Mesenchymal stem cell (in vitro differentiated cells and primary cell): ENCODE results near the gene GMPR.
"Not testable (repeated sequence)": the region's sequence is repeated elsewhere in the genome, so short reads cannot be mapped to it uniquely, and the experiment has no call there.

Source experiments
- DNase-seq: peaks from one replicate; pipeline ENCODE4 v3.0.0-alpha.2; 2013
- H2AFZ ChIP-seq: one replicate; pipeline ENCODE4 v1.6.1; 2013; ENCODE audit warnings: low read depth, mild to moderate bottlenecking, control low read depth, inconsistent platforms, low read length, moderate library complexity
- H2AK5ac ChIP-seq: 2 replicates; pipeline ENCODE4 v1.6.1; 2013; ENCODE audit warnings: low read length, moderate library complexity, mild to moderate bottlenecking, inconsistent platforms; ENCODE audit not compliant: severe bottlenecking
- H2BK120ac ChIP-seq: one replicate; pipeline ENCODE4 v1.6.1; 2013; ENCODE audit warnings: low read depth, mild to moderate bottlenecking, inconsistent platforms, low read length, moderate library complexity
- H2BK12ac ChIP-seq, 2 experiments: one replicate each; pipeline ENCODE4 v1.6.1; 2013; ENCODE audit warnings: inconsistent platforms in 2 of 2, low read length in 2 of 2, mild to moderate bottlenecking in 2 of 2, moderate library complexity in 2 of 2, control low read depth in 1 of 2
- H2BK15ac ChIP-seq: one replicate; pipeline ENCODE4 v1.6.1; 2013; ENCODE audit warnings: mild to moderate bottlenecking, low read depth, inconsistent platforms; ENCODE audit not compliant: poor library complexity, severe bottlenecking
- H2BK5ac ChIP-seq: 2 replicates; pipeline ENCODE4 v1.6.1; 2013; ENCODE audit warnings: low read depth, mild to moderate bottlenecking, low read length, control low read depth, inconsistent platforms; ENCODE audit not compliant: poor library complexity, severe bottlenecking
- H3K14ac ChIP-seq, 2 experiments: one replicate each; pipeline ENCODE4 v1.6.1; 2013; ENCODE audit warnings: inconsistent platforms in 2 of 2, low read length in 2 of 2, control low read depth in 1 of 2, mild to moderate bottlenecking in 1 of 2, moderate library complexity in 1 of 2
- H3K18ac ChIP-seq, 2 experiments: one replicate each; pipeline ENCODE4 v1.6.1; 2013; ENCODE audit warnings: inconsistent platforms in 2 of 2, low read length in 2 of 2, control low read depth in 1 of 2, low read depth in 1 of 2, mild to moderate bottlenecking in 1 of 2
- H3K23ac ChIP-seq, 2 experiments: one replicate each; pipeline ENCODE4 v1.6.1; 2013; ENCODE audit warnings: inconsistent platforms in 2 of 2, low read length in 2 of 2, mild to moderate bottlenecking in 2 of 2, moderate library complexity in 2 of 2, control low read depth in 1 of 2
- H3K27ac ChIP-seq: 2 replicates; pipeline ENCODE4 v1.5.1; 2013; ENCODE audit warnings: mild to moderate bottlenecking, moderate library complexity, low read length, control low read depth, inconsistent platforms; ENCODE audit not compliant: poor library complexity, severe bottlenecking
- H3K27me3 ChIP-seq, 2 experiments: 2 replicates each; pipeline versions ENCODE4 v1.6.1 to v1.7.0; 2013; ENCODE audit warnings: low read length in 2 of 2, mild to moderate bottlenecking in 2 of 2, moderate library complexity in 2 of 2, control low read depth in 1 of 2, inconsistent platforms in 1 of 2; ENCODE audit not compliant: control insufficient read depth in 1 of 2, insufficient read depth in 1 of 2
- H3K36me3 ChIP-seq, 2 experiments: 2 replicates each; pipeline versions ENCODE4 v1.6.1 to v1.7.0; 2013; ENCODE audit warnings: low read length in 2 of 2, control low read depth in 1 of 2, inconsistent platforms in 1 of 2, low read depth in 1 of 2, mild to moderate bottlenecking in 1 of 2; ENCODE audit not compliant: insufficient read depth in 2 of 2, control insufficient read depth in 1 of 2
- H3K4ac ChIP-seq, 2 experiments: one replicate each; pipeline ENCODE4 v1.6.1; 2013; ENCODE audit warnings: inconsistent platforms in 2 of 2, low read length in 2 of 2, mild to moderate bottlenecking in 2 of 2, moderate library complexity in 2 of 2, control low read depth in 1 of 2, low read depth in 1 of 2
- H3K4me1 ChIP-seq: 2 replicates; pipeline ENCODE4 v1.6.1; 2013; ENCODE audit warnings: low read depth, low read length, control low read depth; ENCODE audit not compliant: control insufficient read depth, insufficient read depth
- H3K4me2 ChIP-seq: 2 replicates; pipeline ENCODE4 v1.6.1; 2013; ENCODE audit warnings: low read length, mild to moderate bottlenecking, inconsistent platforms; ENCODE audit not compliant: poor library complexity, severe bottlenecking
- H3K4me3 ChIP-seq, 2 experiments: 2 replicates each; pipeline versions ENCODE4 v1.5.1 to v1.7.0; 2013; ENCODE audit warnings: low read length in 2 of 2, mild to moderate bottlenecking in 2 of 2, control low read depth in 1 of 2, low read depth in 1 of 2; ENCODE audit not compliant: insufficient read depth in 1 of 2
- H3K79me1 ChIP-seq: replicated peaks from 2 replicates; pipeline ENCODE4 v1.6.1; 2013; ENCODE audit warnings: mild to moderate bottlenecking, control low read depth, low read length, inconsistent platforms; ENCODE audit not compliant: poor library complexity, severe bottlenecking
- H3K9ac ChIP-seq: 2 replicates; pipeline ENCODE4 v1.7.0; 2013; ENCODE audit warnings: mild to moderate bottlenecking, low read length, moderate library complexity
- H3K9me3 ChIP-seq: 2 replicates; pipeline ENCODE4 v1.7.0; 2013; ENCODE audit warnings: mild to moderate bottlenecking, low read length; ENCODE audit not compliant: control insufficient read depth
- H4K8ac ChIP-seq: one replicate; pipeline ENCODE4 v1.6.1; 2013; ENCODE audit warnings: inconsistent platforms, mild to moderate bottlenecking, low read length, moderate library complexity
- H4K91ac ChIP-seq: one replicate; pipeline ENCODE4 v1.6.1; 2013; ENCODE audit warnings: mild to moderate bottlenecking, low read length, inconsistent platforms
- WGBS: methylation state at CpG from one replicate; pipeline ENCODE4 v1.1.7; 2013; ENCODE audit warnings: mixed read lengths; 5-methylcytosine and 5-hydroxymethylcytosine counted together

Gene GMPR

GRCh38 chr6:16258709-16259075, 20.3 kb downstream of the GMPR start:
- no peak overlapping the region for H3K4ac ChIP-seq
- H3K23ac ChIP-seq: no peak overlapping the region
- DNase-seq: no peak
- no peak overlapping the region for H3K4me2 ChIP-seq
- H2BK5ac ChIP-seq: no peak overlapping the region
- H2BK15ac ChIP-seq: no peak overlapping the region
- no peaks in the 10 kb centered on the region for H3K79me1 ChIP-seq
- H3K4me1 ChIP-seq: no peaks in the 10 kb centered on the region
- no peak overlapping the region for H2AK5ac ChIP-seq
- H3K27ac ChIP-seq: no peak overlapping the region
- no peak overlapping the region for H3K4me3 ChIP-seq
- H3K9me3 ChIP-seq: peaks cover 4% of the 10 kb centered on the region
- H3K36me3 ChIP-seq: peaks cover 0 to 8% of the 10 kb centered on the region in 2 experiments
- H3K27me3 ChIP-seq: no peaks in the 10 kb centered on the region
- H2AFZ ChIP-seq: no peak overlapping the region
- 89% methylated on average over 6 of the region's 6 CpGs for whole genome bisulfite sequencing
- no peak overlapping the region for H3K18ac ChIP-seq
- no peak overlapping the region for H4K8ac ChIP-seq
- H2BK12ac ChIP-seq: no peak overlapping the region
- no peak overlapping the region for H4K91ac ChIP-seq
- no peak overlapping the region for H3K9ac ChIP-seq
- H3K14ac ChIP-seq: no peak overlapping the region
- H2BK120ac ChIP-seq: no peak overlapping the region

GRCh38 chr6:16259604-16260003, 21.2 kb downstream of the GMPR start:
- H3K18ac ChIP-seq, DNase-seq, H3K14ac ChIP-seq, H3K4ac ChIP-seq, H2AK5ac ChIP-seq, H2BK12ac ChIP-seq, H4K8ac ChIP-seq, H3K36me3 ChIP-seq, H3K4me2 ChIP-seq, H3K27ac ChIP-seq, H2BK15ac ChIP-seq, H2BK120ac ChIP-seq, H3K27me3 ChIP-seq, H4K91ac ChIP-seq, H3K9me3 ChIP-seq, H3K4me1 ChIP-seq, H3K9ac ChIP-seq, H2AFZ ChIP-seq, H3K4me3 ChIP-seq, H3K79me1 ChIP-seq, H2BK5ac ChIP-seq, H3K23ac ChIP-seq: not testable (repeated sequence)
- WGBS: no CpG with 5 or more reads among the region's 3 CpGs

- not testable (repeated sequence) for H2BK120ac ChIP-seq, H3K4me2 ChIP-seq, H4K91ac ChIP-seq, H3K79me1 ChIP-seq, H2BK15ac ChIP-seq, H3K9me3 ChIP-seq, H4K8ac ChIP-seq, H3K27ac ChIP-seq, H3K23ac ChIP-seq, H3K18ac ChIP-seq, H2AK5ac ChIP-seq, H2BK5ac ChIP-seq, H2BK12ac ChIP-seq, DNase-seq, H3K36me3 ChIP-seq, H3K4me1 ChIP-seq, H3K4me3 ChIP-seq, H3K14ac ChIP-seq, H3K27me3 ChIP-seq, H2AFZ ChIP-seq, H3K4ac ChIP-seq, H3K9ac ChIP-seq
- 90% methylated on average over 7 of the region's 9 CpGs for WGBS
Observed at GRCh38 chr6:16260602-16261001, 22.2 kb downstream of the GMPR start.

- not testable (repeated sequence) for H3K27me3 ChIP-seq, H3K14ac ChIP-seq, H2BK5ac ChIP-seq, H3K4me1 ChIP-seq, H3K4me3 ChIP-seq, DNase-seq, H4K91ac ChIP-seq, H3K18ac ChIP-seq, H4K8ac ChIP-seq, H3K79me1 ChIP-seq, H3K9me3 ChIP-seq, H2BK12ac ChIP-seq, H3K23ac ChIP-seq, H3K4ac ChIP-seq, H2BK15ac ChIP-seq, H2BK120ac ChIP-seq, H3K36me3 ChIP-seq, H2AK5ac ChIP-seq, H2AFZ ChIP-seq, H3K4me2 ChIP-seq, H3K9ac ChIP-seq, H3K27ac ChIP-seq
- WGBS: 51% methylated on average over 12 of the region's 12 CpGs
Observed at GRCh38 chr6:16262773-16263172, 24.4 kb downstream of the GMPR start.
